ENCODE data around the gene GPC5.
"Not testable (repeated sequence)": the region's sequence is repeated elsewhere in the genome, so short reads cannot be mapped to it uniquely, and the experiment has no call there.

Gene GPC5

GRCh38 chr13:91896547-91896946 is 498.1 kb downstream of the GPC5 start:
- no peak for DNase-seq

GRCh38 chr13:91898986-91899385 is 500.6 kb downstream of the GPC5 start:
- not testable (repeated sequence) for DNase-seq

DNA sequence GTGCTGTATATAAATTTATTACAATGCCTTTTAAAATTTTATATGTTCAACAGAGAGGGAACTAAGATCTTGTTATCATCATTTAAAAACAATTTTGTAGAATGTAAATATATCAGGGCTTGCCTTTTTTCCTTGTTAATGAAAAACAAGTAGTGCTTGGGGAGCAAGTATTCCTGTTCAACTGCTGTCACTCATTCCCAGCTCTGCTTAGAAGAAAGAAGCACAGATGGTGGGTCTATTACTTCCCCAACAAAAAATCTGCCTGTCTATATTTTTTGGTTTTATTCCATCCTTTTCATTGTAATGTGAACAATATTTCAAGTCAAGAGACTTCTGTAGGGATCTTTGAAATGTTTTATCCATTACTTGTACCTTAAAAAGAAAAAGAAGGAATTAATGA is 503.9 kb downstream of the GPC5 start:
- peak in 1 of 2 experiments; percentile 45 for DNase-seq

DNA sequence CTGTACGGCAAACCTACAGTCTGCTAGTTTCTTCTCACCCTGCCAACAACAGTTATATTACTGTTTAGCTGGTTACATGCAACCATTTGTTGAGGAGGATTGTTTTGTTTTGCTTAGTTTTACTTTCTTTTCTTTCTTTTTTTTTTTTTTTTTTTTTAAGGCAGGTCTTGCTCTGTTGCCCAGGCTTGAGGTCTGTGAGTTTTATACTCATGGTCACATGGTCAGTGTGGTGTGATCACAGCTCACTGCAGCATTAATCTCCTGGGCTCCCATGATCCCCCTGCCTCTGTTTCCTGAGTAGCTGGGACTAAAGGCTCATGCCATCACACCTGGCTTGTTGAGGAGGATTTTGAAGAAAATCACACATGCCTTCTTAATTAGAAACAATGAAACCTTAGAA is 505.6 kb downstream of the GPC5 start:
- no peak for DNase-seq

DNA sequence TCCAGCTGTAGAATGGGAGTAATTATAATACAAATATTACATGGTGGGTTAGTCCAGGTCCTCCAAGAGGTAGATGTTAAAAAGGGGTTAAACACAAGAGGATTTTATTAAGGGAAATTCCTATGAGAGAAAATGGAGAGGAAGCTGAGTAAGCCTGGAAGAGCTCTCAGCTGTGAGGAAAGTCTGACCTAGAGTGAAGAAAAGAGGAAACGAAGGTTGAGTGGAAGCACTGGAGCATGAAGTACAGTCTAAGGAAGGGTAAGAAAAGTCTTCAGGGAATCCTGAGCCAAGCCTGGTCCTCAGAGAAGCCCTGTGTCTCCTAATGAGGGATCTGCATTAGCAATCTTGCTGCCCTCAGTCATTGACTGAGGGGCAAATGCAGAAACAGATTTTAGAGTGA is 506.2 kb downstream of the GPC5 start:
- no peak for DNase-seq

GRCh38 chr13:91907398-91907797 is 509.0 kb downstream of the GPC5 start:
- DNase-seq: no peak

DNA sequence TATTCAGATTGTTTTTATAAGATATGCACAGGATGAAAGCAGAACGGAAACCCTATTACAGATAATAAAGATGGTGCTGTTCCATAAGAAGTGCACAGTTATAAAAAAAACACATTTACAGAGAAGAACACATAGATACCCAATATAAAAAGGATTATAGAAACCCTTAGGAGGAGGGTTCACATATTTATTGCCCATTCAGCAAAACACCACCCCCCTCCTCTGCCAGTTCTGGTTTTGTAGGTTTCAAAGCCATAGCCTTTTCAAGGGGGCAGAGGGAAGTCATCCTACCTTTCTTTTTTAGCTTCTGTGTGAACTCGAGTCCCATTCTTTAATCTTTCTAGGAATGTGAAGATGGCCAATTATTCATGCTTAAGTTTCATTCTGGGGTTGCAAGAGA is 511.2 kb downstream of the GPC5 start:
- DNase-seq: no peak

- no peak for DNase-seq
These were observed 524.7 kb downstream of the GPC5 start for GRCh38 chr13:91922969-91923592.

DNA sequence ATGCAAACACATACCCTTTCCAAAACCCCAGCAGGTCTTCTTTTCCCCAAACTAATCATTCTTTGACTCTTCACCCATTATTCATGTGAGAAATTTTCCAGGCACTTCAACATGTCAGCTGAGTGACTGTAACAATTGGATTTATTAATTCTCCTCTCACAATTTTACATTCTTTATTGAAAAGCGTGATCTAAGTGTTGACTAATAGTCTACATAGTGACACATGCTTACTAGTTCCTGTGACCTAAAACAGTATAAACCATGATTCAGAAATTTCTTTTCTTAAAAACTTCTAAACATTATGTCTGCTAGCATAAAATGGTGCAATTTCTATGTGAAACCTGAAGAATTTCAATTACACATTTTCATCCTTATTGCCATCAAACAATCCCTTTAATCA is 532.3 kb downstream of the GPC5 start:
- DNase-seq: no peak

- no peak for DNase-seq
These were observed 535.9 kb downstream of the GPC5 start for GRCh38 chr13:91934354-91934753.

DNA sequence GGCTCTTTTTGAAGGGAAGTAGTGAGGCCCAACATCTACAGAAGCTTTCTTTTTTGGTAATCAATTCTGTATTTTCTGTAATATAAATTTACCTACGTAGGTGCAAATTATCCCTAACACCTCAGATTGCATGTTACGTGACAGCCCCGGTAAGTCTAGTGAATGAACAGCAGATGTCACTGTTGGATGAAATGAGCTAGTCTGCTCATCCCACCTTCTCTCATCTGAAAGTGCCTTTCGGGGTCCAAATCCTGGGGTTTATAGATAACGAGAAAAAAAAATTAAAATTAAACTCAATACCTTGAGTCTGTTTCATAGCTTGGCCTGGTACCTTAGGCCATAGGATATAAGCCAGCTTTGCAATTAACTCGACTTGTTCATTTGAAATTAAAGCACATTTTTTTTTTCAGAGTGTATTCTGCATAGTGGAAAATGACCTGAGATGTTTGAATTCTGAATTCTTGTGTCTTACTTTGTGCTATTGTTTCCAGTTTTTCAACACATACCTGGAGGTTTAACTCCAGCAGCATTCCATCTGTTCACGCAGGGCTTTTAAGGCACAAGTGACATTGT is 548.2 kb downstream of the GPC5 start:
- peak; percentile 27 to 72 for DNase-seq

- DNase-seq: peak; percentile 63 to 93
These were observed 550.3 kb downstream of the GPC5 start for GRCh38 chr13:91948736-91949135.

- DNase-seq: no peak
These were observed 552.4 kb downstream of the GPC5 start for GRCh38 chr13:91950803-91951202.

- DNase-seq: peak in 1 of 2 experiments; percentile 16
These were observed 557.3 kb downstream of the GPC5 start for GRCh38 chr13:91955546-91956355.

DNA sequence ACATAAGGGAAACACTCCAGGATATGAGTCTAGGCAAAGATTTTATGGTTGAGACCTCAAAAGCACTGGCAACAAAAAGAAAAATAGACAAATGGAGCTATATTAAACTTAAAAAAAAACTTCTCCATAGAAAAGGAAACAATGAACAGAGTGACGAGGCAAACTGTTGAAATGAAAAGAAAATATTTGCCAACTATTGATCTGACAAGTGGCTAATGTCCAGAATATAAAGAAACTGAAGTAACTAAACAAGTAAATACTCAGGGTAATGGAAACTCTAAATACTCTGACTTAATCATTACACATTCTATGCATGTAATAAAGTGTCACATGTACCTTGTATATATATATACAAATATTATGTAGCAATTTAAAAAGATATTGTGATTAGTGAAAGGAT is 562.5 kb downstream of the GPC5 start:
- no peak for DNase-seq

DNA sequence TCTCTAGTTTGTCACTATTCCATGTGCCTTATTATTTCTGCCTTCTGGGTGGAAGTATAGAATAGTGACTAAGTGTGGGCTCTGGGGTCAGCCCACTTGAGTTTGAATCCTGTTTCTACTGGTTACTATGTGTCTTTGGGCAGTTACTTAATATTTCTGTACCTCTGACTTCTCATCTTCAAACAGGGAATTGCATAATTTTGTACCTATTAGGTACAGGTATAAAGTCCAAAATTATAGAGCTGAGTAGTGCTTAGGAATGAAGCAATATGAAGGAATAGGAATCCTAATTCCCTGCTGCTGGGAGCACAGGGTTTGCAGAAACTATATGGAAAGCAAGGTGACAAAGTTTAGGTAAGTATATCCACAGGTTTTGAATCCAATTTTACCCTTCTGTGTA is 564.5 kb downstream of the GPC5 start:
- no peak for DNase-seq

- no peak for DNase-seq
These were observed 567.1 kb downstream of the GPC5 start for GRCh38 chr13:91965511-91965910.

- DNase-seq: no peak
These were observed 580.1 kb downstream of the GPC5 start for GRCh38 chr13:91978571-91978970.

GRCh38 chr13:91986761-91987483 is 588.5 kb downstream of the GPC5 start:
- no peak for DNase-seq

DNA sequence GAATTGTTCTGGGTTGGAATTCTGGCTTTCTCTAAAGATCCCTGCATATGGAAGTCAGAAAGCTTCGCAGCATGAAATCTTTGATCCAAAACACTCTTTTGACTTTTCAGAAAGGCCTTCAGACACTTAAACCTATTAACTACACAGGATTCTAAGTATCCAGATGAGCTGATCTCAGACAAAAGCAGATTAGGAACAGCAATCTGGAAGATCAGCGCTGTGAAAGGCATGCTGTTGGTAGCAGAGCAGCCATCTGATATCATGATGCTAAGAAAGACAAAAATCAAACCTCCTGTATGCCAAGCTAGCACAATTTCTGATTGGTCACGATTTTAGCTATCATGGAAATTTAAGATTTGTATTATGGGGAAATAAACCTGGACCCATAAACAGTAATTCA is 589.9 kb downstream of the GPC5 start:
- peak; percentile 65 to 91 for DNase-seq

- DNase-seq: no peak
These were observed 614.4 kb downstream of the GPC5 start for GRCh38 chr13:92012787-92013186.

DNA sequence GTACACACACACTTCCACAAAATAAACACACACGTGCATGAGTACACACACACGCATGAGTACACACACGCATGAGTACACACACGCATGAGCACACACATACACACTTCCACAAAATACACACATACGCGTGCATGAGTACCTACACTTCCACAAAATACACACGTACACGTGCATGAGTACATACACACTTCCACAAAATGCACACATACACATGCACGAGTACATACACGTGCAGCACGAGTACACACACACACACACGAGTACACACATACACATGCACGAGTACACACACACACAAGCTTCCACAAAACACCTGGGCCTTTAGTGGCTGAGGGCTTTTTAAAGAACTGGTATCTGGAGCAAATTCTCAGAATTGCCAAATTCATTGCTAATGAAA is 619.3 kb downstream of the GPC5 start:
- no peak for DNase-seq

DNA sequence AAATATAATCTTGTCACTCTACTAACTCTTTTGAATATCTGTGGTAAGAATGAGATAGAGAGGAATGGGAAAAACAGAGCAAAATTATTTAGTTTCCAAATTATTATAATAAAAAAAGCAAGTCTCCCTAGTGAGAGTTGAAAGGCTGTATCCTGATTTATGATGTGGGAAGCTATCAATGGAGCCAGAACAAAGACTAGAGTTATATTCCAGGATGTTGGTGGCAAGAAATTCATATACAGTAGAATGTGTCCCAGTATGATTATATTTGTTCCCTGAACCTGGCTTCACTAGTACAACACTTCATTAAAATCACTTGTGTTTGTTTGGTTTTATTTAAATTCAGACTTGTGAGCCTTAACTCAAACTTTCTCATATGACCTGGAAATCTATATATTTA is 630.3 kb downstream of the GPC5 start:
- no peak for DNase-seq

DNA sequence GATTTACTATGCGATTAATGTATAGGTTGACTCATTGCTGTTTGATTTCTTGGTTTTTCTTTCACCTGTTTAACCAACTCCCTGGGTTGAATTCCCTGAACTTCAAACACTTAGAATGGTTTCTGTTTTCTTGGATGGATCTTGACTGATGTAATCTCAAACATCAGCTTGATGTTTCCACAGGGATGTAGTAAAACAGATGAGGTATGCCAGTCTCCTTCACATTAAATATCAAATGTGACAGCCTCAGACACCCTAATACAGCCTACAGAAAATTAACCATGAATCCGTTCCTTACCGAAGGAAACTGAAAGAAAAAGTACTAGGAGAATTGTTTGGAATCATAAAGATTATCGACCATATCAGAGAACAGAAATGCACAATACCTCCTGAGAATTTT is 631.2 kb downstream of the GPC5 start:
- DNase-seq: no peak

Data from NCI-H524 (cell line).